Ectodermal cell (in vitro differentiated cells): Measurements from ENCODE around the gene ZC3H14.

Experiments
- H3K27ac ChIP-seq: 2 replicates; pipeline ENCODE4 v1.7.0; 2013; ENCODE audit warnings: mild to moderate bottlenecking, low read depth, low read length; ENCODE audit not compliant: insufficient read depth, poor library complexity, severe bottlenecking
- H3K27me3 ChIP-seq: 2 replicates; pipeline ENCODE4 v1.7.0; 2013; ENCODE audit warnings: mild to moderate bottlenecking, low read length; ENCODE audit not compliant: insufficient read depth, control insufficient read depth, poor library complexity, severe bottlenecking
- H3K36me3 ChIP-seq: one replicate; pipeline ENCODE4 v1.7.0; 2013; ENCODE audit warnings: low read length; ENCODE audit not compliant: control insufficient read depth, insufficient read depth
- H3K4me1 ChIP-seq: one replicate; pipeline ENCODE4 v1.7.0; 2013; ENCODE audit warnings: low read length; ENCODE audit not compliant: control insufficient read depth, insufficient read depth
- H3K4me3 ChIP-seq: 2 replicates; pipeline ENCODE4 v1.7.0; 2013; ENCODE audit warnings: low read depth, low read length, control low read depth; ENCODE audit not compliant: insufficient read depth
- H3K9me3 ChIP-seq: 2 replicates; pipeline ENCODE4 v1.7.0; 2013; ENCODE audit warnings: mild to moderate bottlenecking, low read length, moderate library complexity; ENCODE audit not compliant: control insufficient read depth
- WGBS, 2 experiments: methylation state at CpG; one replicate each; pipeline ENCODE4 v1.1.7; 2013; ENCODE audit warnings: missing lambda C conversion rate in 2 of 2; 5-methylcytosine and 5-hydroxymethylcytosine counted together

ZC3H14 gene

DNA sequence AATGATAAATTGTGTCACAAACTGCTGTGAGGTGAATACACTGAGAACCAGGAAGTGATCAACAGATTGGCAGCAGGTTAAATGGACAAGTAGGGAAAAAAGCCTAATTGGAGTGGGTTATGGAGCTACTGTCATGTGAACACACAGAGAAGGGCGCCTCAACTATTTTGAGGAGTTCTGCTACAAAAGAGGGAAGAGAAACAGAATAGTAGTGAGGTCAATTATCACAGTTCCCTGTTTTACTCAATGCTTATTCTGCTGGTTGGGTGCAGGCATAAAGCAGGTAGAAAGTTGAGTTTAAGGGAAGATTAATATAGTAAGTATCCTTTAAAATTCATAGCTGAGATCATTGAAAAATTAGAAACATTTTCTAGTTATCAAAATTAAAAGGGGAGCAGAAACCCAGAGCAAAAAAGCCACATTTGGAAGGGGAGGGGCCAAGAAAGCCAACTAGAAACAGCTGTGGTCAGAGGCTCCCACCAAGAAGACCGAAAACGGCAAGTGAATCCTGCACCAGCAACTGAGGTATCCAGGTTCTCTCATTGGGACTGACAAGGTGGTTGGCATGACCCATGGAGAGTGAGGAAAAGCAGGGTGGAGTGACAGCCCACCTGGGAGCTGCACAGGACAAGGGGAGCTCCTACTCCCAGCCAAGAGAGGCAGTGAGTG, 105.7 kb downstream of the ZC3H14 start:
- H3K36me3 ChIP-seq = no peaks in the 10 kb centered on the region
- H3K4me1 ChIP-seq = no peaks in the 10 kb centered on the region
- no peaks in the 10 kb centered on the region for H3K9me3 ChIP-seq
- H3K4me3 ChIP-seq = no peak overlapping the region
- H3K27ac ChIP-seq = no peak overlapping the region
- WGBS, 2 experiments = 90 to 93% methylated on average over 3 of the region's 3 CpGs
- no peaks in the 10 kb centered on the region for H3K27me3 ChIP-seq

DNA sequence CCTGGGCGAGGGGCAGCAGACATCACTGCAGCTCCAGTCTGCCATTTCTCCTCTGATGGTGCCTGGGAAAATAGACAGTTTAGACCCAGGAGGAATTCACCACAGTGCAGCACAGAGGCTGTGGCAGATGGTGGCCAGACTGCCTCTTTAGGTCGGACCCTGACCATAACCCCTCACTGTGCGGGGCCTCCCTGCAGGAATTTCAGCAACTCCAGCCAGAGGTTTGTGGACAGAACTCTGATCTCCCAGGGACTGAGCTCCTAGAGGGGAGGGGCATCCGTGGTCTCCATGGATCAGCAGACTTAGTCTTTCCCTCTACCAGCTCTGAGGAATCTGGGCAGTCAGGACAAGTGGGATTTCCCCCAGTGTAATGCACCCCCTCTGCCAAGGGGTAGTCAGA, 106.5 kb downstream of the ZC3H14 start:
- H3K27ac ChIP-seq = no peak overlapping the region
- H3K36me3 ChIP-seq = no peaks in the 10 kb centered on the region
- H3K4me1 ChIP-seq = no peaks in the 10 kb centered on the region
- WGBS, 2 experiments = 84% methylated on average over 4 of the region's 4 CpGs
- no peak overlapping the region for H3K4me3 ChIP-seq
- no peaks in the 10 kb centered on the region for H3K27me3 ChIP-seq
- H3K9me3 ChIP-seq = no peaks in the 10 kb centered on the region
